Suprapubic skin (tissue), 4 donors: ENCODE data around the gene SIRT7. TPM values are rescaled to one million over a fixed set of nuclear protein-coding genes. Genes with fewer than 3 reads are reported as not detected.
"Not testable (repeated sequence)": the region's sequence is repeated elsewhere in the genome, so short reads cannot be mapped to it uniquely, and the experiment has no call there.

Source experiments
- DNase-seq, 2 donors: peaks; one replicate each; pipeline ENCODE4 v3.0.0-alpha.2; 2019; ENCODE audit warnings: low spot score in 2 of 2
- H3K27ac ChIP-seq: fragments of 200-600 bp; sonication (generic); one replicate; pipeline ENCODE4 v1.5.1; 2019
- H3K27me3 ChIP-seq: fragments of 200-600 bp; sonication (generic); one replicate; pipeline ENCODE4 v1.5.1; 2019
- H3K36me3 ChIP-seq: fragments of 200-600 bp; sonication (generic); one replicate; pipeline ENCODE4 v1.5.1; 2019
- H3K4me1 ChIP-seq: fragments of 200-600 bp; sonication (generic); one replicate; pipeline ENCODE4 v1.5.1; 2019
- H3K4me3 ChIP-seq: fragments of 200-600 bp; sonication (generic); one replicate; pipeline ENCODE4 v1.5.1; 2019; ENCODE audit warnings: mild to moderate bottlenecking
- H3K9me3 ChIP-seq: fragments of 200-600 bp; sonication (generic); one replicate; pipeline ENCODE4 v1.5.1; 2019
- EP300 ChIP-seq: sonication (generic); formaldehyde crosslinking; IDR thresholded peaks from one replicate; pipeline ENCODE4 v1.6.1; 2017; ENCODE audit warnings: antibody characterized with exemption
- POLR2A ChIP-seq, 2 donors: fragments of 450-650 bp; IDR thresholded peaks; one replicate each; pipeline ENCODE4 v1.6.1; 2017; ENCODE audit warnings: antibody characterized with exemption in 2 of 2, mild to moderate bottlenecking in 2 of 2, moderate library complexity in 2 of 2
- POLR2AphosphoS5 ChIP-seq, 3 donors: sonication (generic); formaldehyde crosslinking; IDR thresholded peaks; one replicate each; pipeline ENCODE4 v1.6.1; 2017; ENCODE audit warnings: antibody characterized with exemption in 3 of 3
- WGBS: methylation state at CpG from one replicate; pipeline ENCODE4 v1.1.5; 2018; 5-methylcytosine and 5-hydroxymethylcytosine counted together
- total RNA-seq, 4 donors: library from RNA; depleted of rRNA; stranded (reverse); fragments of >200 nt; gene quantifications; one replicate each; pipeline ENCODE4 v1.1.0, GENCODE V29; 2016
- TF ChIP-seq, protein P1 (sequence below), 2 donors: fragments of 200-600 bp in 1 of 2; fragments of 450-650 bp in 1 of 2; sonication (generic) in 1 of 2; IDR thresholded peaks; one replicate each; pipeline ENCODE4 v1.5.1; 2016 to 2019; ENCODE audit warnings: antibody characterized with exemption in 2 of 2, mild to moderate bottlenecking in 1 of 2, moderate library complexity in 1 of 2

The SIRT7 gene
- total RNA-seq, 4 donors from 2014 or later: 30.7 to 52.4 (median 38.9) TPM

DNA sequence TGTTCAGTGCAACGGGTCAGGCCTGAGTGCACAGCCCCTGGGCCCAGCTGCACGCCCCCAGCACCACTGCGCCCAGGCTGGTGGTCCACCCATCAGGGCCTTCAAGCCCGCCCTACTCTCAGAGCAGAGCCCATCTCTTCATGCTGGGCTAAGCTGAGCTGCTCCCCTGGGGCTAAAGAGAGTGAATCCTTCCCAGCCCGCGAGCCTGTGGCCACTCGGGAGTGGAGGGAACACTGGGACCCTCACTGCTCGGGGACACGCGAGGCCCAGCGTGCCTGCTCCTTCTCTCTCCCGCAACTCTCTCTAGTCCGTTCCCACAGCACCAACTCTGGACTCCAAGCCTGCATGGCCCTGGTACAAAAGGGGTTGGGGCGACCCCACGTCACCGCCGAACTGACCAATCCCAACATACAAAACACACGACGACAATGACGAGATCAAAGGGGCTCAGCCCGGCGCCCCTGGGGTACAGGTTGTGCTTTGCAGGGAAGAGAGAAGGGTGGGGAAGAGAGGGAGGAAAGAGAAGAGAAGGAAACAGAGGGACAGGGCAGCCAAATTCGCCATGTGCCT, 4.1 kb upstream of the SIRT7 start:
- no peak for TF ChIP-seq EP300
- TF ChIP-seq POLR2A (IDR thresholded peaks at IDR 0.05): no peak
- no peak for TF ChIP-seq POLR2AphosphoS5 (IDR thresholded peaks at IDR 0.05)
- TF ChIP-seq, protein P1, sequence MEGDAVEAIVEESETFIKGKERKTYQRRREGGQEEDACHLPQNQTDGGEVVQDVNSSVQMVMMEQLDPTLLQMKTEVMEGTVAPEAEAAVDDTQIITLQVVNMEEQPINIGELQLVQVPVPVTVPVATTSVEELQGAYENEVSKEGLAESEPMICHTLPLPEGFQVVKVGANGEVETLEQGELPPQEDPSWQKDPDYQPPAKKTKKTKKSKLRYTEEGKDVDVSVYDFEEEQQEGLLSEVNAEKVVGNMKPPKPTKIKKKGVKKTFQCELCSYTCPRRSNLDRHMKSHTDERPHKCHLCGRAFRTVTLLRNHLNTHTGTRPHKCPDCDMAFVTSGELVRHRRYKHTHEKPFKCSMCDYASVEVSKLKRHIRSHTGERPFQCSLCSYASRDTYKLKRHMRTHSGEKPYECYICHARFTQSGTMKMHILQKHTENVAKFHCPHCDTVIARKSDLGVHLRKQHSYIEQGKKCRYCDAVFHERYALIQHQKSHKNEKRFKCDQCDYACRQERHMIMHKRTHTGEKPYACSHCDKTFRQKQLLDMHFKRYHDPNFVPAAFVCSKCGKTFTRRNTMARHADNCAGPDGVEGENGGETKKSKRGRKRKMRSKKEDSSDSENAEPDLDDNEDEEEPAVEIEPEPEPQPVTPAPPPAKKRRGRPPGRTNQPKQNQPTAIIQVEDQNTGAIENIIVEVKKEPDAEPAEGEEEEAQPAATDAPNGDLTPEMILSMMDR (IDR thresholded peaks at IDR 0.05): no peak
- Histone ChIP-seq H3K36me3 (peaks cover 29% of the 10 kb centered on the region), H3K27me3 (no peaks in the 10 kb centered on the region), H3K27ac (no peak overlapping the region), H3K9me3 (no peaks in the 10 kb centered on the region), H3K4me1 (peaks cover 79% of the 10 kb centered on the region), H3K4me3 (no peak overlapping the region)
- DNase-seq: no peak
- 89% methylated on average over 23 of the region's 23 CpGs for WGBS

DNA sequence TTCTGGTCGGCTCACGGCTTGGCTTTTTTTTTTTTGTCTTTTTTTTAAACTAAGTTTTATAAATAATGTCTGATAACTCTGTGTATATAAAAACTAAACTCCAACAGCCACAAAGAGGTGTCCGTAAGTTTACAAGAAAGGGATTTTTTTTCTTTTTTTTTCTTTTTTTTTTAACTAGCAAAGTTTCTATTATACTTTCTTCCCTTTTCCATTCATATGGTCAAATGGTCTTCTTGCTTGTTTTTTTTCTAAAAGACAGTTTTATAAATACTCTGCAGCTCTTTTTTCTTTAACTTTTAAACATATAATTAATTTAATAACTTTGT, 3.5 kb upstream of the SIRT7 start:
- H3K4me1 ChIP-seq: peaks cover 81% of the 10 kb centered on the region
- H3K9me3 ChIP-seq: no peaks in the 10 kb centered on the region
- no peak for DNase-seq
- TF ChIP-seq POLR2A (IDR thresholded peaks at IDR 0.05): no peak
- TF ChIP-seq, protein P1 (IDR thresholded peaks at IDR 0.05): no peak
- TF ChIP-seq POLR2AphosphoS5 (IDR thresholded peaks at IDR 0.05): no peak
- TF ChIP-seq EP300: no peak
- H3K27ac ChIP-seq: no peak overlapping the region
- 85% methylated on average over 3 of the region's 3 CpGs for WGBS
- no peaks in the 10 kb centered on the region for H3K27me3 ChIP-seq
- H3K36me3 ChIP-seq: peaks cover 29% of the 10 kb centered on the region
- no peak overlapping the region for H3K4me3 ChIP-seq

DNA sequence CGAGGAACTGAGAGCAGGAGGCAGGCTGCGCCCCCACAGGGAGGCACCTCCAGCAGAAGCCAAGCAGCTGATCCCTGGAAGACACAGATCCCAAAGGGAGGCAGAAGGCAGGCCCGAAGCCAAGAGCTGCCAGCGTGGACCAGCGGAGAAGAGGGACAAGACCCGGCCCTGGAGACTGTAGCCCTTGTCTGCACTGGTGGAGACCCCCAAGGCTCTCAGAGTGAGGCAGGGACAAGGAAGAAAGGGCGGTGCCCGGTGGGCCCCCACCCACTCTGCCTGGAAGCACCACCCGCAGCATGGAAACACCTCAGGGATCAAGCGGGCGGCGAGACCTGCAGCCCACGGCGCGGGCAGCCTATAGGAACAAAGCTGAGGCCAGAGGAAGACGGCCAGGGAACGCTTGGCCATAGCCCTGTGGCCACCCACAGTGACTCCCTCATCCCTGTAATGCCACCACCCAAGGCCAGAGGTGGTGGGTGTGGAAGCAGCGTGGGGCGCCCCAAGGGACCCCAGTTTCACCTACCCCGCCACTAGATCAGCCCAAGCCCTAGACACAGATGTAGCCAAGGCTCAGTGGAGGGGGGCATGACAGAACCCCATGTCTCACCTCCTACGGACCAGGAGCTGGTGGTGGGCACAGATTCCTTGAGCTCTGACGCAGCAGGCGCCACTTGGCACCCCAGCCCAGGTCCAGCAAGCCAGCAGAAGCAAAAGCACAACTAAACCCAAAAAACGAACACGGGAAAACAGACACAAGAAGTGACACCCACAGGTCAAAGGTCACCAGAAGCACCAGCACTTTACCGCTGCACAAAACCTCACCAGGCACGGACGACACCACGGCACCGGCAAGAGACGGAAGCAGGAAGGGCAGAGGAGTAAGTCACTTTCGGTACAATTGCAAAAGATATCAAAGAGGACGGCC, 2.9 kb upstream of the SIRT7 start:
- TF ChIP-seq POLR2A (IDR thresholded peaks at IDR 0.05) (no peak), EP300 (no peak), POLR2AphosphoS5 (IDR thresholded peaks at IDR 0.05) (no peak)
- TF ChIP-seq, protein P1 (IDR thresholded peaks at IDR 0.05): no peak
- Histone ChIP-seq H3K4me3 (no peak overlapping the region), H3K27me3 (no peaks in the 10 kb centered on the region), H3K27ac (no peak overlapping the region), H3K9me3 (no peaks in the 10 kb centered on the region), H3K36me3 (peaks cover 29% of the 10 kb centered on the region), H3K4me1 (peaks cover 80% of the 10 kb centered on the region)
- 82% methylated on average over 32 of the region's 33 CpGs for WGBS
- DNase-seq: no peak

DNA sequence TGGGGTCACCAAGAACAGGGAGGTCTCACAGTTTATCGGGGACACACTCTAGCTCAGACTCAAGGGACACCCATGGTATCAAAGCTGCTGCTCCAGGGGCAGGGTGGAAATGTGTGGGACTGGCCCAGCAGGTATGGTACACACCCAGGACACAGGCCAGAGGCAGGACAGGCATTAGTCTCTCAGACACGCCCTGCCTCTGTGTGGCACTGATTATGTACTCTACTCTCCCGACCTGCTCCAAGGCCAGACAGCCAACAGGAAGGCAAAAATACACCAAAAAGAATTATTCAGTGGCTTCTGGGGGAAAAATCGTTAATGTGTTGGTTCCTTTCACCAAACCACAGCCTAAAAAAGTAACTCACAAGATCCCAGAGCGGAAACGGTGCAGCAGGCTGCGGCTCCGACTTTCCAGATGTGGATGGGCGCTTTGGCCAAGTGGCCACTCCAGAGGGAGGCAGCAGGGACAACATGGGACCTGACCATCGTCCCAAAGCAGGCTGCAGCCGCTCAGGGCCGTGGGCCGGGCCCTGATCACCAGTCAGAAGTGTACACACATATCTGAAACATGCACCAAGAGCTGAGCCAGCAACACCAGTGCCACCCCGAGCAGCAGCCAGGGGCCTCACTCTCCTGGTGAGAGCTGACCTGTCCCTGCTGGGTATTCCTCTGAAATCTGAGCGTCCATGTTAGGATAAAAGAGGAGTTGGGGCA, 1.0 kb upstream of the SIRT7 start:
- no peak for DNase-seq
- Histone ChIP-seq H3K9me3 (no peaks in the 10 kb centered on the region), H3K27ac (peak overlapping the region; percentile 85), H3K36me3 (peaks cover 45% of the 10 kb centered on the region), H3K4me1 (peaks cover 65% of the 10 kb centered on the region), H3K4me3 (no peak overlapping the region), H3K27me3 (no peaks in the 10 kb centered on the region)
- 82% methylated on average over 12 of the region's 15 CpGs for WGBS
- no peak for TF ChIP-seq POLR2AphosphoS5 (IDR thresholded peaks at IDR 0.05)
- TF ChIP-seq EP300: no peak
- TF ChIP-seq POLR2A (IDR thresholded peaks at IDR 0.05): no peak
- TF ChIP-seq, protein P1 (IDR thresholded peaks at IDR 0.05): no peak

DNA sequence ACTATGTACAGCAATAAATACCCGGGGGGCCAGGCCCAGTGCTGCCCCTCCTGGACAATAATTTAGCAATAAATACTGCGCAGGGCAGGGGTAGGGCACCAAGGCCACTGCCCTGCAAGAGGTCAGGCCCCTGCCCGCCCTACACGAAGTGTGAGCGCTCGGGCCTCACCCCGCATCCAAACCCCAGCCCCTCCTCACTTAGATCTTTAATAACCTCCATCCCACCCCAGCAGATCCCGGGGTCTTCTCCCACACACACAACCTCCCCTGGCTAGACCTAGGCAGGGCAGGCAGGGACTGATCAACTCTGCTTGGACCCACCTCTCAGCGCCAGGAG, 325 bp upstream of the SIRT7 start:
- WGBS: 43% methylated on average over 9 of the region's 9 CpGs
- H3K36me3 ChIP-seq: peaks cover 52% of the 10 kb centered on the region
- H3K27ac ChIP-seq: peak overlapping the region; percentile 85
- H3K4me1 ChIP-seq: peaks cover 58% of the 10 kb centered on the region
- DNase-seq, H3K9me3 ChIP-seq, H3K27me3 ChIP-seq: not testable (repeated sequence)
- H3K4me3 ChIP-seq: peak overlapping the region; percentile 97
